GM23248 (cell line): Measurements from ENCODE around the gene SLC22A12. TPM values are rescaled to one million over a fixed set of nuclear protein-coding genes. Genes with fewer than 3 reads are reported as not detected.
"Not testable (repeated sequence)": the region's sequence is repeated elsewhere in the genome, so short reads cannot be mapped to it uniquely, and the experiment has no call there.

Source experiments
- DNase-seq: peaks from one replicate; pipeline ENCODE4 v3.0.0-alpha.2; 2015
- H2AFZ ChIP-seq: fragments of 200-600 bp; sonication (generic); 2 replicates; pipeline ENCODE4 v1.6.1; 2016; ENCODE audit warnings: antibody characterized with exemption
- H3F3A ChIP-seq: fragments of 200-600 bp; sonication (generic); 2 replicates; pipeline ENCODE4 v1.6.1; 2016; ENCODE audit warnings: mild to moderate bottlenecking, antibody characterized with exemption, mixed run types; ENCODE audit not compliant: insufficient read depth
- H3K27ac ChIP-seq: fragments of 200-600 bp; sonication (generic); 2 replicates; pipeline ENCODE4 v1.5.1; 2016; ENCODE audit warnings: mild to moderate bottlenecking
- H3K27me3 ChIP-seq: fragments of 200-600 bp; sonication (generic); replicated peaks from 2 replicates; pipeline ENCODE4 v1.6.1; 2016; ENCODE audit warnings: mild to moderate bottlenecking; ENCODE audit not compliant: insufficient read depth
- H3K36me3 ChIP-seq: fragments of 200-600 bp; sonication (generic); 2 replicates; pipeline ENCODE4 v1.6.1; 2016; ENCODE audit warnings: low read depth, mild to moderate bottlenecking
- H3K4me1 ChIP-seq: fragments of 200-600 bp; sonication (generic); 2 replicates; pipeline ENCODE4 v1.6.1; 2016; ENCODE audit warnings: mild to moderate bottlenecking; ENCODE audit not compliant: insufficient read depth
- H3K4me2 ChIP-seq: fragments of 200-600 bp; sonication (generic); one replicate; pipeline ENCODE4 v1.6.1; 2016; ENCODE audit warnings: mild to moderate bottlenecking; ENCODE audit not compliant: unreplicated experiment
- H3K4me3 ChIP-seq: fragments of 200-600 bp; sonication (generic); 2 replicates; pipeline ENCODE4 v1.5.1; 2016; ENCODE audit warnings: mild to moderate bottlenecking
- H3K79me2 ChIP-seq: fragments of 200-600 bp; sonication (generic); 2 replicates; pipeline ENCODE4 v1.6.1; 2016; ENCODE audit warnings: mild to moderate bottlenecking; ENCODE audit not compliant: insufficient read depth
- H3K9ac ChIP-seq: fragments of 200-600 bp; sonication (generic); 2 replicates; pipeline ENCODE4 v1.6.1; 2016; ENCODE audit warnings: mild to moderate bottlenecking
- H3K9me2 ChIP-seq: fragments of 200-600 bp; sonication (generic); 2 replicates; pipeline ENCODE4 v1.6.1; 2016; ENCODE audit warnings: mixed run types, mild to moderate bottlenecking, moderate library complexity; ENCODE audit not compliant: insufficient read depth
- H3K9me3 ChIP-seq: fragments of 200-600 bp; sonication (generic); one replicate; pipeline ENCODE4 v1.6.1; 2017; ENCODE audit warnings: low read depth
- H4K20me1 ChIP-seq: fragments of 200-600 bp; sonication (generic); 2 replicates; pipeline ENCODE4 v1.6.0; 2016; ENCODE audit not compliant: insufficient read depth
- EZH2 ChIP-seq: fragments of 200-600 bp; sonication (generic); IDR thresholded peaks from 2 replicates; pipeline ENCODE4 v1.6.1; 2018; ENCODE audit warnings: antibody characterized with exemption, mild to moderate bottlenecking; ENCODE audit not compliant: insufficient read depth, poor library complexity, severe bottlenecking
- EZH2phosphoT487 ChIP-seq: fragments of 200-600 bp; sonication (generic); IDR thresholded peaks from 2 replicates; pipeline ENCODE4 v1.6.1; 2018; ENCODE audit warnings: antibody characterized with exemption, moderate library complexity, mild to moderate bottlenecking, low read depth; ENCODE audit not compliant: insufficient read depth
- WGBS, 2 experiments: methylation state at CpG; one replicate each; pipeline ENCODE4 v1.1.6; 2015 to 2017; ENCODE audit warnings: low lambda C conversion rate in 2 of 2, low coverage in 1 of 2; ENCODE audit errors: missing lambda C conversion rate in 2 of 2; 5-methylcytosine and 5-hydroxymethylcytosine counted together
- in situ Hi-C: fragments of 300-500 bp; cut with MboI; formaldehyde crosslinking; loops from 2 replicates; pipeline ENCODE4 v1.15.0; 2020
- polyA plus RNA-seq: library from polyadenylated mRNA; unstranded; fragments of >200 nt; fragmentation: Nextera tagmentation; extraction: Ambion mirVana; gene quantifications from 2 replicates; pipeline ENCODE4 v1.2.1, GENCODE V29; 2016
- total RNA-seq: library from RNA; depleted of rRNA; stranded (reverse); fragments of >200 nt; shearing (Covaris generic); gene quantifications from 2 replicates; pipeline ENCODE4 v1.2.3, GENCODE V29; 2014

Gene SLC22A12
- total and polyA plus RNA-seq, 2 experiments from 2014 or later, result not detected

DNA sequence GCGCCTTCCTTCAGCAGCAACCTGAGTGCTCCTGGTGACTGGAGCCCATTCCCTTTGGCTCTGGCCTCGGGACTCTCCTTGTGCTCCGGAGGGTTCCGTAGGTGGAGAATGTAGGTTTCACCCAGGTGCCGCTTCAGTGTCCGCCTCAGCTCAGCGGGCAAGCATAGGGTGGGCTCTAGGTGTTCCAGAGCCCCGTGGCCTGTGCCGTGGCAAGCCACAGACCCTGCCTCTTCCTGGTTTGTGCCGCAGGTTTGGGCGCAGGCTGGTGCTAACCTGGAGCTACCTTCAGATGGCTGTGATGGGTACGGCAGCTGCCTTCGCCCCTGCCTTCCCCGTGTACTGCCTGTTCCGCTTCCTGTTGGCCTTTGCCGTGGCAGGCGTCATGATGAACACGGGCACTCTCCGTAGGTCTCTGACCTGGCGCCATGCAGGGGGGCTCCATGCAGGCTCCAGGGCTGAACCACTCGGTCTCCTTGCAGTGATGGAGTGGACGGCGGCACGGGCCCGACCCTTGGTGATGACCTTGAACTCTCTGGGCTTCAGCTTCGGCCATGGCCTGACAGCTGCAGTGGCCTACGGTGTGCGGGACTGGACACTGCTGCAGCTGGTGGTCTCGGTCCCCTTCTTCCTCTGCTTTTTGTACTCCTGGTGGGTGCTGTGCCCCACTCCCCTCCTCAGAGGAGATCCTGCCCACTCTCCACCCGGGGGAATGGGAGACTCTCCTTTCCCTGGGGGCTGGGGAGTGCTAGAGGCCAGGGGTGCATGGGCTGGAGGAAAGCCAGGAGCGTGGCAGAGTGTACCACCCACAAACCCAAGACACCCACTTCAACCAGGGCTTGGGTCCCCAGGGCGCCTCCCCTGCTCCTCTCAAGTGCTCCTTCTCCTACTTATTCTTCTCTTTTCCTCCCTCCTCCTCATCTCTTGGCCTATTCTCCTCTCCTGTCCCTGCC, 2.4 kb downstream of the SLC22A12 start:
- in situ Hi-C loops, result no loop called here
- no peaks in the 10 kb centered on the region for H3K36me3 ChIP-seq
- no peak overlapping the region for H2AFZ ChIP-seq
- H3K27me3 ChIP-seq, result no peaks in the 10 kb centered on the region
- no peaks in the 10 kb centered on the region for H3K9me3 ChIP-seq
- no peaks in the 10 kb centered on the region for H3K4me1 ChIP-seq
- H3K9me2 ChIP-seq, result no peaks in the 10 kb centered on the region
- H3K9ac ChIP-seq, result no peak overlapping the region
- no peak overlapping the region for H3K4me3 ChIP-seq
- H4K20me1 ChIP-seq, result no peaks in the 10 kb centered on the region
- H3K79me2 ChIP-seq, result no peaks in the 10 kb centered on the region
- no peak for TF ChIP-seq EZH2phosphoT487
- H3K4me2 ChIP-seq, result no peak overlapping the region
- 57 to 59% methylated on average over 31 to 32 of the region's 32 CpGs for WGBS, 2 experiments
- DNase-seq, result no peak
- no peak overlapping the region for H3K27ac ChIP-seq
- H3F3A ChIP-seq, result no peaks in the 10 kb centered on the region

DNA sequence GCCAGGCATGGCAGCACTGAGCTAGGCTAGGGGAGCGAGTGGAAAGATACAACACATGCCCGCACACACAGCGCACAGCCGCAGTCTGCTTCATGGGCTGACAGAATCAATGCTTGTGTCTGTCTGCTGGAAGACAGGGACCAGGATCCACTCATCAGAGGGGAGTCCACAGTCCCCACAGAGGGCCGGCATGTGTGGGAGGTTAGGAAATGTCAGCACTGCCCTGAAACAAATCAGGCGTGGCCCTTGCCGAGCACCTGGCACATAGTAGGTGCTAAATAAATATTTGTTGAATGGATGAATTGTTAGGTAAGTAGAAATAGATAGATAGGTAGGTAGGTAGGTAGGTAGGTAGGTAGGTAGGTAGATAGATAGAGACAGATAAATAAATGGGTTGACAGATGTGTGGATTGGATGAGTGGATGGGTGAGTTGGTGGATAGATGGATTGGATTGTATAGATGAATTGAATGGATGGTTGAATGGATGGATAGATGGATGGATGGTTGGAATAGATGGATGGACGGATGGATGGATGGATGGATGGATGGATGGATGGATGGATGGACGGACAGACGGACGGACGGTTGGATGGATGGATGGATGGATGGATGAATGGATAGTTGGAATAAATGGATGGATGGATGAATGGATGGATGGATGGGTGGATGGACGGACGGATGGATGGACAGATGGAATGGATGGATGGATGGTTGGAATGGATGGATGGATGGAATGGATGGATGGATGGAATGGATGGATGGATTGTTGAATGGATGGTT, 3.3 kb downstream of the SLC22A12 start:
- Histone ChIP-seq H3K27ac (no peak overlapping the region), H3K9ac (no peak overlapping the region), H3K79me2 (no peaks in the 10 kb centered on the region), H3K36me3 (no peaks in the 10 kb centered on the region), H3F3A (no peaks in the 10 kb centered on the region), H3K4me2 (no peak overlapping the region), H3K4me1 (no peaks in the 10 kb centered on the region), H2AFZ (no peak overlapping the region), H3K27me3 (no peaks in the 10 kb centered on the region), H3K9me2 (no peaks in the 10 kb centered on the region), H3K4me3 (no peak overlapping the region), H4K20me1 (no peaks in the 10 kb centered on the region), H3K9me3 (no peaks in the 10 kb centered on the region)
- WGBS, 2 experiments, result 61 to 64% methylated on average over 8 to 14 of the region's 14 CpGs
- no peak for DNase-seq
- TF ChIP-seq EZH2, result no peak
- no peak for TF ChIP-seq EZH2phosphoT487
- in situ Hi-C loops, result no loop called here

DNA sequence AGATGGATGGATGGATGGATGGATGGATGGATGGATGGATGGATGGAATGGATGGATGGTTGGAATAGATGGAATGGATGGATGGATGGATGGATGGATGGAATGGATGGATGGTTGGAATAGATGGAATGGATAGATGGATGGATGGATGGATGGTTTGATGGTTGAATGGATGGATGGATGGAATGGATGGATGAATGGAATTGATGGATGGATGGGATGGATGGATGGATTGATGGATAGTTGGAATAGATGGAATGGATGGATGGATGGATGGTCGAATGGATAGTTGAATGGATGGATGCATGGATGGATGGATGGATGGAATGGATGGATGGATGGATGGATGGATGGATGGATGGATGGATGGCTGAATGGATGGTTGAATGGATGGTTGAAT, 4.9 kb downstream of the SLC22A12 start:
- H3K9me3 ChIP-seq, H3K4me3 ChIP-seq, H3K79me2 ChIP-seq, H4K20me1 ChIP-seq, H3K27ac ChIP-seq, H3K4me2 ChIP-seq, H3K4me1 ChIP-seq, H3K27me3 ChIP-seq, in situ Hi-C loops, H2AFZ ChIP-seq, H3K36me3 ChIP-seq, H3K9ac ChIP-seq, H3K9me2 ChIP-seq, DNase-seq, H3F3A ChIP-seq: not testable (repeated sequence)
- 22 to 33% methylated on average over 1 of the region's 1 CpG for WGBS, 2 experiments

DNA sequence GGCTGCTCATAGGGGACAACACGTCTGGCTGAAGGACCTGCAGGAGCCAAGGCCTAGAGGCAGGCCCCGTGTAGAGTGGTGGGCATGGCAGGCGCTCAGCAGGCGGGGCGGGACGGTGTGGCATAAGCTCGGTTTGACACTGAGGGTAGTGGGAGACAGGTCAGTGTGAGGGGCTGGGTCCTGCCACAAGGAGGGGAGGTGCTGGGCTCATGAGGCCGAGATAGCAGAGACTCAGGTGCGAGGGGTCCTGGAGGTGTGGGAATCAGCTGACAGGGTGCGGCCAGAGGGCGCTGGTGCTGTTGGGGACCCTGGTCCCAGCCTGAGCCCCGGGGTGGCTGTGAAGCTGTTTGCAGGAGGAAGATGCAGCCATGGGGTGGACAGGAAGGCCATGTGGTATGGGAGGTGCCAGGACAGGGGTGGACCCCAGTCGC, 6.7 kb downstream of the SLC22A12 start:
- 64 to 73% methylated on average over 13 of the region's 13 CpGs for WGBS, 2 experiments
- in situ Hi-C loops, result no loop called here

More for the DNA sequence above, 6.7 kb downstream of the SLC22A12 start:
- Histone ChIP-seq H3K79me2 (no peaks in the 10 kb centered on the region), H3K9me3 (no peaks in the 10 kb centered on the region), H3K9ac (no peak overlapping the region), H3K4me3 (no peak overlapping the region), H3F3A (no peaks in the 10 kb centered on the region), H3K4me1 (no peaks in the 10 kb centered on the region), H3K27ac (no peak overlapping the region), H3K36me3 (no peaks in the 10 kb centered on the region), H3K27me3 (no peaks in the 10 kb centered on the region), H3K9me2 (no peaks in the 10 kb centered on the region), H4K20me1 (no peaks in the 10 kb centered on the region), H2AFZ (no peak overlapping the region), H3K4me2 (no peak overlapping the region)
- TF ChIP-seq EZH2phosphoT487, result no peak
- TF ChIP-seq EZH2, result no peak
- no peak for DNase-seq
